NCI-H345 treated with DMSO at 0.1 percent for 48 hours (cell line): Measurements from ENCODE around the gene PPIP5K1.

Experiments
- DNase-seq: peaks from one replicate; lab custom pipeline; 2025; ENCODE audit not compliant: unreplicated experiment; lab: John Stamatoyannopoulos, UW

The PPIP5K1 gene

GRCh38 chr15:43519196-43519595 lies 70.8 kb downstream of the PPIP5K1 start:
- no peak for DNase-seq

- peak; percentile 34 for DNase-seq
Observed at GRCh38 chr15:43518197-43518761, 71.7 kb downstream of the PPIP5K1 start.

- no peak for DNase-seq
Observed at GRCh38 chr15:43517354-43518196, 72.4 kb downstream of the PPIP5K1 start, which contains the start of gene MAP1A. TSS of gene MAP1A (plus strand) at chr15:43517608. CDS start at chr15:43521474, 3,866 bp downstream.

- no peak for DNase-seq
Observed at GRCh38 chr15:43516801-43517353, 73.1 kb downstream of the PPIP5K1 start.

- DNase-seq: no peak
Observed at GRCh38 chr15:43516185-43516584, 73.8 kb downstream of the PPIP5K1 start.

GRCh38 chr15:43515741-43516140 lies 74.3 kb downstream of the PPIP5K1 start:
- no peak for DNase-seq

GRCh38 chr15:43514241-43515057 lies 75.6 kb downstream of the PPIP5K1 start:
- DNase-seq: no peak

GRCh38 chr15:43513550-43513949 lies 76.5 kb downstream of the PPIP5K1 start:
- no peak for DNase-seq

- no peak for DNase-seq
Observed at GRCh38 chr15:43511012-43511885, 78.8 kb downstream of the PPIP5K1 start.

- DNase-seq: peak; percentile 92
Observed at GRCh38 chr15:43510200-43511011, 79.6 kb downstream of the PPIP5K1 start.

GRCh38 chr15:43509660-43510199 lies 80.3 kb downstream of the PPIP5K1 start:
- no peak for DNase-seq

GRCh38 chr15:43508991-43509659 lies 80.9 kb downstream of the PPIP5K1 start:
- DNase-seq: no peak

GRCh38 chr15:43508421-43508820 lies 81.6 kb downstream of the PPIP5K1 start:
- no peak for DNase-seq

- DNase-seq: no peak
Observed at GRCh38 chr15:43505738-43506137, 84.3 kb downstream of the PPIP5K1 start.

- no peak for DNase-seq
Observed at GRCh38 chr15:43499635-43500034, 90.4 kb downstream of the PPIP5K1 start.

GRCh38 chr15:43498990-43499389 lies 91.0 kb downstream of the PPIP5K1 start:
- DNase-seq: no peak

GRCh38 chr15:43493703-43494472 lies 96.1 kb downstream of the PPIP5K1 start:
- no peak for DNase-seq
